HG03469 (cell line): ENCODE results near the gene CACNA2D3.
"Not testable (repeated sequence)": the region's sequence is repeated elsewhere in the genome, so short reads cannot be mapped to it uniquely, and the experiment has no call there.

Source experiments
- ATAC-seq: cut with Tn5 transposase; IDR thresholded peaks from one replicate; pipeline ENCODE4 v1.9.1; 2021; ENCODE audit warnings: mild to moderate bottlenecking, moderate library complexity, moderate number of reproducible peaks; ENCODE audit not compliant: unreplicated experiment

The CACNA2D3 gene

DNA sequence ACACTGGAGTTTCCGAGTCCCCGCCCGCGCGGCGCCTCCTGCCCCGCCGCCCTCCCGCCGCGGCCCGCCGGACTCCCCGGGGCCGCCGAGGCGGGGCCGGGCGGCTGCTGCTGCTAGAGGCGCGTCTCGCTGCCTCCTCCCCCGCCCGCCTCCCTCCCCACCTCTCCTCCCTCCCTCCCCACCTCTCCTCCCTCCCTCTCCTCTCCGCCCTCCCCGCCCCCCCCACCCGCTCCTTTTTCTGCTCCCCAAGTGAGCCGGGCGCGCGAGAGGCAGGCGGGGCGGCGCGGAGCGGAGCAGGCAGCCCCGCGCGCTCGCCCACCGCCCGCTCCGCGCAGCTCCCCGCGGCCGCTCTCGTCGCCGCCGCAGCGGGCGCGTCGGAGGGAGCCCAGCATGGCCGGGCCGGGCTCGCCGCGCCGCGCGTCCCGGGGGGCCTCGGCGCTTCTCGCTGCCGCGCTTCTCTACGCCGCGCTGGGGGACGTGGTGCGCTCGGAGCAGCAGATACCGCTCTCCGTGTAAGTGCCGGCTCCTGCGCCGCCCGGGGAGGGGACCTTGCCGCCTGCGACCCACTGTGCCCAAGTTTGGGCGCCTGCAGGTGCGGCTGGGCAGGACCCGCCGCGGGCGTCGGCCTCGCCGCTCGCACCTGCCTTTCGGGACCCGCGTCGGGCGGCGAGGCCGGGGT lies at the start of gene CACNA2D3:
Gene CACNA2D3, plus strand, starts transcription at position 229 of the 679 bp plus-strand sequence.
- ATAC-seq = no peak

DNA sequence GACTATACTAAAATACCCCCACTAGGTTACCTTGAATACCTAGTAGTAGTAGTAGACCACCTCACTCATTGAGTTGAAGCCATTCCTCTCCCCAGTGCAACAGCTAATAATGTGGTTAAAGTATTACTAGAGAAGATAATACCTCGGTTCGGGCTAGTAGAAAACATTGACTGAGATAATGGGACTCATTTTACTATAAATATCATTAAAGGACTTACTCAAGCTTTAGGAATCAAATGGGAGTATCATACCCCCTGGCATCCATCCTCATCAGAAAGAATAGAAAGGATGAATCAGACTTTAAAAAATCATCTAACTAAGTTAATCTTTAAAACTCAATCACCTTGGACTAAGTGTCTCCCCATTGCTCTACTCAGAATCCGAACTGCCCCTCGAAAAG lies 49.0 kb upstream of the CACNA2D3 start:
- no peak for ATAC-seq

DNA sequence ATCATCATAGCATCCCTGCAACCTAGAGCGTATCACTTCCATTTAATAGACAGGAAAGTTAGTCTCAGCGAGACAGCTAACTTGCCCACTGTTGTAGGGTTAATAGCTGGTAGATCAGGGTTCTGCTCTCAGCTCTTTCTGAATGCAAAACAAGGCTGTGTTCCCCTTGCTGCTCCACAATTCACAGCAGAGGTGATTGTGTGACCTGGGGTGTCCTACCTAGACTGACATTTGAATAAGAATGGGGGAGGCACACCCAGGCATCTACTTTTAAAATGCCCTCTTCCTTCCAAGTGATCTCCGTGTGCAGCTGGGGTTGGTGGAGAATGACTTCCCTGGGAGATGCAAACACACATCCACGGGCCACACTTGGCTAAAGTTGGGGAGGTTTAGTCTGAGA lies 43.0 kb upstream of the CACNA2D3 start:
- ATAC-seq = no peak

- no peak for ATAC-seq
These were observed 42.5 kb upstream of the CACNA2D3 start for GRCh38 chr3:54079730-54080325.

- ATAC-seq = no peak
These were observed 38.4 kb upstream of the CACNA2D3 start for GRCh38 chr3:54083921-54084320.

GRCh38 chr3:54085936-54086335 lies 36.4 kb upstream of the CACNA2D3 start:
- no peak for ATAC-seq

GRCh38 chr3:54086652-54087405 lies 35.5 kb upstream of the CACNA2D3 start:
- ATAC-seq = no peak

- ATAC-seq = no peak
These were observed 34.6 kb upstream of the CACNA2D3 start for GRCh38 chr3:54087581-54088410.

DNA sequence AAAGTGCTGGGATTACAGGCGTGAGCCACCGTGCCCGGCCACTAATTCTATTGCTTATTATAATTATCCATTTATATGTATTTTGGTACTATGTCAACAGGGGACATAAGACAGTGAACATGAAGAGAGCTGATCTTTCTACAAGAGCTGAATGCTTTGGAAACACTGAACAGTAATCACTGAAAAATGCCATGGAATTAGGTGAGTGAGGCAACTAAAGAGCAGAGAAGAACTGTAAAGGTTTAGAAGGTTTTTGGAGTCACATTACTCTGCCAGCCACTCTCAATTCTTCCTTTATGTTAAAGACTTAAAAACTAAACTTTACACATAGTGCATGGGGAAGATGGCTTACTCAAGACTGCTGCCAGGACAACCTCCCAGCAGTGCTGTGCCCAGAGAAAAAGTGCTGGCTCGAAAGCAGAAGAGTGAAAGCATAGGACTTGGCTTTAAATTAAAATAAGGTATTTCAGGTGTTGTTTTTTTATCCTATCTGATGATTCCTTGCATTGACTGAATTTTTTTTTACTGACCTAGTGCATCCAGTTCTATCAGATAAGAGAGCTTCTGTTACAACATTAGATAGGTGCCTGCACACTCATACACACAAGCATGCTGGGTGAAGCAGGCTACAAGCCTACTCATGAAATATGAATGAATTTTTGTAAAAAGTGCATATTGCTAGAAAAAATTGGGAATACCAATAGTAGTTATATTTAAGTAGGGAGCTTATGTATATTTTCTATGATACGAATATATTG lies 28.7 kb upstream of the CACNA2D3 start:
- ATAC-seq = no peak

DNA sequence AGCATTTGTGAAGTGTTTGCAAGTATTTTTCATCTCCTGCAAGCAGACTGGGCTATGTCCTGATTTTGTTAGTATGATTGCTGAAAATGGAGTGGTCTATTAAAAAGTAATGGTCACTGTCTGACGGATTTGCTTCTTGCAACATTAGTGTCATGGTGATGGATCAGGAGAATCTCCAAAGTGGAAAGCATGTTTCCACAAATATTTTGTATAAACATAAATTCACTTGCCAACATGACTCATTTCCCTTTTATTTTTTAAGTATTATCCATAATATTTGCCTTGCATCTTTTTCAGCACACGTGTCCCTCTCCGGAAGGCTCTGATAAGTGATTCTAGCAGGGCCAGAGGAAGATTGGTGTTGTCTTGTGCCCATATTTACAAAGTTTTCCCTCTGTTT lies 27.4 kb upstream of the CACNA2D3 start:
- no peak for ATAC-seq

GRCh38 chr3:54099381-54099780 lies 23.0 kb upstream of the CACNA2D3 start:
- no peak for ATAC-seq

DNA sequence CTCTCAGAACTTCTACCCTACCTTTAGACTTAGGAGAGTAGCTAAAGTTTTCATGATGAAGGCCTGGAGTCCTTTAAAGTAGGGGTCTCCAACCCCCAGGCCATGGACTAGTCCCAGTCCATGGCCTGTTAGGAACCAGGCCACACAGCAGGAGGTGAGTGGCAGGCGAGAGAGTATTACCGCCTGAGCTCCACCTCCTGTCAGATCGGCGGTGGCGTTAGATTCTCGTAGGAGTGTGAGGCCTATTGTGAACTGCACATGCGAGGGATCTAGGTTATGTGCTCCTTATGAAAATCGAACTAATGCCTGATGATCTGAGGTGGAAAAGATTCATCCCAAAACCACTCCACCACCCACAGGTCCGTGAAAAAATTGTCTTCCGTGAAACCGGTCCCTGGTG lies 18.3 kb upstream of the CACNA2D3 start:
- ATAC-seq = no peak

GRCh38 chr3:54116129-54116528 lies 6.2 kb upstream of the CACNA2D3 start:
- ATAC-seq = not testable (repeated sequence)

DNA sequence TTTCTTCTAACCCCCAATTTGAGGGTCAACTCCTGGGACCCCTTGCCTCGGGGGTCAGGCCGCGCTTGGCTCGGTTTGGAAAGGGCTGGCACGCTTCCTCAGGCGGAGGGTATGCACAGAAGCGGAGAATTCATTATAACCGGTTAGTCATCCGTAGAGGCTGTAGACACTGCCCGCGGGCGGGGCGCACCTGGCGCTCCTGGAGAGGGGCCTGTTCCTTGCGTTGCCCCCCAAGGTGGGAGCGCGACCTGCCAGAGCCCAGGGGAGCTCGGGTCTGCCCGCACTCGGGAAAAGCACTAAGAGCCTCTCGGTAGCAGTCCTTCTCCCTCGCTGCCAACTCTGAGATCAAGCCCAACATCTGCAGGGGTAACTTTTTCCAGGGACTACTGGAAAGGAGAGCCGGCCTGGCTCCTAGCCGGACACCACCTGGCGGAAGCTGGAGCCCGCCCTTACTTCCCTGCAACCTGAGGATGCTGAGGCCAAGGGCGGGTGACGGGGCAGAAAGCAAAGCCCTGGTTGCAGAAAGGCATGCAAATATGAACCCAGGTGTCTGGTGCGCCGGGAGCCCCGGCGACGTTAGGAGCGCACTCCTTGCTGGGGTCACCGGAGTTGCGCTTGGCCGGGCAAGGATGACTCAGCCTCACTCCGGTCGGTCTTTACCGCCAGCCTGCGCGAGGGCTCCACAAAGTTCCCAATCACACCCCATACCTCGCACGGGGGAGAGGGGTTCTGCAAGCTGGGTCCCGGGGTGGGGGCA lies 1.5 kb upstream of the CACNA2D3 start:
- peak; percentile 78 for ATAC-seq

GRCh38 chr3:54121414-54122323 lies 683 bp upstream of the CACNA2D3 start:
- no peak for ATAC-seq

DNA sequence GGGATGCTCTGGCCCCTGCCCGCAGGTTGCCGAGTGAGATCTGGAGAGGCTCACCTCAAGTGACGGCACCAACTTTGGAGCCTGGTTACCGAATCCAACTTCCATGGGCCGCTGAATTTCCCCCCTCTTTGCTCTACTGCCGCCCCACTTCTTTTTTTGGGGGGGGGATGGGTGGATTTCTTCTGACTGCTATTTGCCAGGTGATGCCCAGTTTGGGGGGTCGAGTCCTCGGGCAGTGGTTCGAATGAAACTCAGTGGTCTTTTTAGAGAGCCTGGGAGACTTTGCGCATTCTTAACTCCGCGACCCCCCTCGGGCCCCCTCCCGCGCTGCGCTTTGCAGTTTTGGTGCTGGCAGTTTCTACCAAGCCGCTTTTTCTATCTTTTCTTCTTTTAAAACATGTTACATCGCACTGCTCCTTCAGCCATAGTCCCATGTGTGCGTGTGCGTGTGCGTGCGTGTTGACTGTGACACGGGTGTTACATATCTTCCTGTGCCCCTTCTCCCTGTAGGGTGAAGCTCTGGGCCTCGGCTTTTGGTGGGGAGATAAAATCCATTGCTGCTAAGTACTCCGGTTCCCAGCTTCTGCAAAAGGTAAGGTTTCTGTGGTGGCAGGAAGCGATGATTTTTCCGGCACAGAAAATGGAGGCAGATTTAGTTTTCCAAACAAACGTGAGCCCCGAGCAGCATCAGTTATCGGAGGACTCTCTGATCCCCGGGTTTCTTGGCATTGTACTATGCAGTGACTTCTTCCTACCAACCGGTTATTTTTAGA lies 837 bp downstream of the CACNA2D3 start:
- ATAC-seq = no peak

- no peak for ATAC-seq
These were observed 1.4 kb downstream of the CACNA2D3 start for GRCh38 chr3:54123776-54124196.

DNA sequence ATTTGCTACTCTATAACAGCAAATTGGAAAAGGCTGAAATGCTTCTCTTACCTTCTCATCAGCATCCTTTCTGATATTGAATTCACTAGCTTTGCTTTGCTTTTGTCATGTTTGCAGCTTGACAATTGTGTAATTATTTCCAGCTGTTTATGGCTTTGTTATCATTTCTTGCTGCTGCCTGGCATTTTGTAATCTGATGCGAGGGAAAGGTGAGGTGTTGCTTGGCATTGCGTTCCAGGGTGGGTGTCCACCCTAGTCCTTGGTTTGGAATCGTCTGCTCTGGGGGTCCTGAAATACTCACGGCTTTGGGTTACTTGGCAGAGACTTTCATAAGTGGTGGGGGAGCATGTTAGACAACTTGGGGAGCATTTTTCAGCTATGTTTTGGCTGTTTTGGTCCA lies 2.9 kb downstream of the CACNA2D3 start:
- no peak for ATAC-seq
